H9 (cell line): ENCODE measurements around the gene IQSEC1. TPM values are rescaled to one million over a fixed set of nuclear protein-coding genes. Genes with fewer than 3 reads are reported as not detected.

ENCODE experiments used
- DNase-seq: peaks from one replicate; pipeline ENCODE4 v3.0.0-alpha.2; 2017
- H2AFZ ChIP-seq: one replicate; pipeline ENCODE4 v1.6.1; 2013; ENCODE audit warnings: mild to moderate bottlenecking, low read length, control low read depth, moderate library complexity
- H2AK5ac ChIP-seq: 2 replicates; pipeline ENCODE4 v1.6.1; 2013; ENCODE audit warnings: low read length, control low read depth, mixed read lengths; ENCODE audit not compliant: insufficient read length
- H2BK120ac ChIP-seq: one replicate; pipeline ENCODE4 v1.6.1; 2013; ENCODE audit warnings: low read depth, mild to moderate bottlenecking, low read length, control low read depth, inconsistent platforms; ENCODE audit not compliant: poor library complexity, severe bottlenecking
- H2BK12ac ChIP-seq: 2 replicates; pipeline ENCODE4 v1.6.1; 2013; ENCODE audit warnings: low read length, control low read depth, mixed read lengths, low read depth; ENCODE audit not compliant: insufficient read length
- H2BK15ac ChIP-seq: 2 replicates; pipeline ENCODE4 v1.6.1; 2013; ENCODE audit warnings: low read depth, low read length, control low read depth
- H2BK20ac ChIP-seq: one replicate; pipeline ENCODE4 v1.6.1; 2013; ENCODE audit warnings: low read depth, mild to moderate bottlenecking, low read length, control low read depth, inconsistent platforms; ENCODE audit not compliant: poor library complexity, severe bottlenecking
- H2BK5ac ChIP-seq: 2 replicates; pipeline ENCODE4 v1.6.1; 2013; ENCODE audit warnings: low read length, control low read depth, mixed read lengths; ENCODE audit not compliant: insufficient read length
- H3K14ac ChIP-seq: 2 replicates; pipeline ENCODE4 v1.6.1; 2013; ENCODE audit warnings: low read length, control low read depth; ENCODE audit not compliant: insufficient read depth
- H3K18ac ChIP-seq: 2 replicates; pipeline ENCODE4 v1.6.1; 2013; ENCODE audit warnings: low read depth, mild to moderate bottlenecking, mixed read lengths, low read length, control low read depth; ENCODE audit not compliant: insufficient read length
- H3K23ac ChIP-seq: 2 replicates; pipeline ENCODE4 v1.6.1; 2013; ENCODE audit warnings: low read length, control low read depth, mixed read lengths, low read depth; ENCODE audit not compliant: insufficient read length
- H3K23me2 ChIP-seq: 2 replicates; pipeline ENCODE4 v1.6.1; 2013; ENCODE audit warnings: low read depth, mild to moderate bottlenecking, mixed read lengths, low read length, control low read depth; ENCODE audit not compliant: insufficient read length, poor library complexity, severe bottlenecking
- H3K27ac ChIP-seq: 2 replicates; pipeline ENCODE4 v1.5.1; 2013; ENCODE audit warnings: low read length, control low read depth, mixed read lengths, low read depth; ENCODE audit not compliant: insufficient read length
- H3K27me3 ChIP-seq: 2 replicates; pipeline ENCODE4 v1.6.1; 2013; ENCODE audit warnings: low read length, control low read depth, inconsistent platforms; ENCODE audit not compliant: insufficient read depth
- H3K4ac ChIP-seq: 2 replicates; pipeline ENCODE4 v1.6.1; 2013; ENCODE audit warnings: low read depth, mild to moderate bottlenecking, control low read depth, inconsistent platforms, low read length, moderate library complexity
- H3K4me1 ChIP-seq: 2 replicates; pipeline ENCODE4 v1.6.1; 2013; ENCODE audit warnings: low read length, control low read depth, inconsistent platforms; ENCODE audit not compliant: insufficient read depth
- H3K4me2 ChIP-seq: 2 replicates; pipeline ENCODE4 v1.6.1; 2013; ENCODE audit warnings: low read length, control low read depth, mixed read lengths; ENCODE audit not compliant: insufficient read length, insufficient read depth
- H3K56ac ChIP-seq: 2 replicates; pipeline ENCODE4 v1.6.1; 2013; ENCODE audit warnings: low read depth, mild to moderate bottlenecking, mixed read lengths, low read length, control low read depth; ENCODE audit not compliant: insufficient read length
- H3K79me1 ChIP-seq: 2 replicates; pipeline ENCODE4 v1.6.1; 2013; ENCODE audit warnings: low read depth, mild to moderate bottlenecking, moderate library complexity, low read length, control low read depth, inconsistent platforms; ENCODE audit not compliant: insufficient read depth, poor library complexity, severe bottlenecking
- H3K79me2 ChIP-seq: 2 replicates; pipeline ENCODE4 v1.6.1; 2013; ENCODE audit warnings: low read length, control low read depth, inconsistent platforms; ENCODE audit not compliant: insufficient read depth
- H3K9ac ChIP-seq: 2 replicates; pipeline ENCODE4 v1.6.1; 2013; ENCODE audit warnings: low read length, control low read depth, mixed read lengths; ENCODE audit not compliant: insufficient read length; ENCODE audit errors: extremely low read depth
- H3K9me3 ChIP-seq: one replicate; pipeline ENCODE4 v1.6.1; 2013; ENCODE audit warnings: low read depth, low read length, inconsistent platforms; ENCODE audit not compliant: control insufficient read depth
- H3T11ph ChIP-seq: one replicate; pipeline ENCODE4 v1.6.1; 2013; ENCODE audit warnings: mild to moderate bottlenecking, low read length, control low read depth, inconsistent platforms
- H4K20me1 ChIP-seq: one replicate; pipeline ENCODE4 v1.6.1; 2013; ENCODE audit not compliant: control insufficient read depth, insufficient read length, insufficient read depth
- H4K5ac ChIP-seq: 2 replicates; pipeline ENCODE4 v1.6.1; 2013; ENCODE audit warnings: low read depth, mild to moderate bottlenecking, mixed read lengths, low read length, control low read depth; ENCODE audit not compliant: insufficient read length
- H4K8ac ChIP-seq: replicated peaks from 2 replicates; pipeline ENCODE4 v1.6.1; 2013; ENCODE audit warnings: low read length, control low read depth, mixed read lengths, low read depth; ENCODE audit not compliant: insufficient read length
- H4K91ac ChIP-seq: 2 replicates; pipeline ENCODE4 v1.6.1; 2013; ENCODE audit warnings: low read depth, mild to moderate bottlenecking, moderate library complexity, mixed read lengths, low read length, control low read depth; ENCODE audit not compliant: insufficient read length
- H3K27ac Mint-ChIP-seq, 3 experiments: 2 replicates in 2 of 3; 3 replicates in 1 of 3; pipeline ENCODE4 v1.8.0; 2020 to 2021; ENCODE audit warnings: mixed read lengths in 3 of 3, mild to moderate bottlenecking in 1 of 3, moderate library complexity in 1 of 3
- H3K27me3 Mint-ChIP-seq: 2 replicates; pipeline ENCODE4 v1.8.0; 2021; ENCODE audit warnings: low read depth, mild to moderate bottlenecking, moderate library complexity, mixed read lengths
- H3K36me3 Mint-ChIP-seq, 3 experiments: 2 replicates in 2 of 3; 3 replicates in 1 of 3; pipeline ENCODE4 v1.8.0; 2020 to 2021; ENCODE audit warnings: low read depth in 3 of 3, mixed read lengths in 3 of 3; ENCODE audit not compliant: insufficient read depth in 1 of 3
- H3K4me1 Mint-ChIP-seq, 2 experiments: 2 replicates each; pipeline ENCODE4 v1.8.0; 2020; ENCODE audit warnings: mixed read lengths in 2 of 2
- H3K4me3 Mint-ChIP-seq, 2 experiments: 2 replicates in 1 of 2; 3 replicates in 1 of 2; pipeline ENCODE4 v1.8.0; 2020 to 2021; ENCODE audit warnings: mild to moderate bottlenecking in 2 of 2, mixed read lengths in 2 of 2, moderate library complexity in 1 of 2
- H3K9me3 Mint-ChIP-seq, 2 experiments: 2 replicates in 1 of 2; 3 replicates in 1 of 2; pipeline ENCODE4 v1.8.0; 2020; ENCODE audit warnings: mild to moderate bottlenecking in 2 of 2, mixed read lengths in 2 of 2, moderate library complexity in 1 of 2
- CTCF ChIP-seq: fragments of 200-600 bp; sonication (generic); conservative IDR thresholded peaks from 3 replicates; pipeline ENCODE4 v1.8.0; 2021; ENCODE audit warnings: antibody characterized with exemption, mild to moderate bottlenecking
- WGBS: extraction: QIAGEN DNeasy Blood & Tissue Kit; methylation state at CpG from one replicate; pipeline ENCODE4 v1.1.7; 2013; ENCODE audit warnings: missing lambda C conversion rate, low lambda C conversion rate, mixed read lengths; ENCODE audit not compliant: insufficient read length; ENCODE audit errors: extremely low coverage; 5-methylcytosine and 5-hydroxymethylcytosine counted together
- total RNA-seq: library from RNA; stranded (reverse); gene quantifications from 2 replicates; pipeline ENCODE4 v1.2.1, GENCODE V29; 2021

IQSEC1 gene
- total RNA-seq, 1 experiment from 2014 or later: 19.1 TPM

GRCh38 chr3:12973827-12974226 is 99.4 kb downstream of the IQSEC1 start:
- Histone ChIP-seq H2BK20ac (no peak overlapping the region), H2BK12ac (no peak overlapping the region), H3K27ac (no peak overlapping the region), H3K4me1 (no peaks in the 10 kb centered on the region), H3T11ph (no peak overlapping the region), H3K18ac (no peak overlapping the region), H2AK5ac (no peak overlapping the region), H3K79me2 (no peaks in the 10 kb centered on the region), H3K56ac (no peak overlapping the region), H2BK5ac (no peak overlapping the region), H3K23me2 (no peaks in the 10 kb centered on the region), H3K9me3 (no peaks in the 10 kb centered on the region), H4K5ac (no peak overlapping the region), H3K23ac (no peak overlapping the region), H2AFZ (no peak overlapping the region), H2BK15ac (no peak overlapping the region), H3K27me3 (no peaks in the 10 kb centered on the region), H3K4ac (no peak overlapping the region), H3K79me1 (no peaks in the 10 kb centered on the region), H4K20me1 (no peaks in the 10 kb centered on the region), H2BK120ac (no peak overlapping the region), H4K91ac (no peak overlapping the region), H3K14ac (no peak overlapping the region), H4K8ac (no peak overlapping the region), H3K9ac (no peak overlapping the region), H3K4me2 (no peak overlapping the region)
- Mint-ChIP-seq H3K36me3 (no peaks in the 10 kb centered on the region), H3K4me1 (peaks cover 24 to 32% of the 10 kb centered on the region in 2 experiments), H3K27me3 (peaks cover 21% of the 10 kb centered on the region), H3K4me3 (no peak overlapping the region), H3K9me3 (no peaks in the 10 kb centered on the region), H3K27ac (no peak overlapping the region)
- WGBS: no CpG with 5 or more reads among the region's 6 CpGs
- DNase-seq: no peak
- no peak for TF ChIP-seq CTCF
